CD14-positive monocyte (primary cell): ENCODE results near the gene CREBBP. TPM values are rescaled to one million over a fixed set of nuclear protein-coding genes. Genes with fewer than 3 reads are reported as not detected.

Experiments used
- DNase-seq, 3 donors: peaks; one replicate each; pipeline ENCODE4 v3.0.0-alpha.2; 2011 to 2022
- H2AFZ ChIP-seq: 2 replicates; pipeline ENCODE4 v1.6.0; 2012; ENCODE audit warnings: mild to moderate bottlenecking, low read depth, low read length, inconsistent platforms; ENCODE audit not compliant: insufficient read depth, poor library complexity, severe bottlenecking
- H3K27ac ChIP-seq, 2 donors: 1 replicate in 1 of 2; 2 replicates in 1 of 2; pipeline ENCODE4 v1.5.1; 2012 to 2013; ENCODE audit warnings: low read length in 2 of 2, control low read depth in 1 of 2, inconsistent platforms in 1 of 2, low read depth in 1 of 2, mild to moderate bottlenecking in 1 of 2
- H3K27me3 ChIP-seq, 2 donors: one replicate each; pipeline versions ENCODE4 v1.6.0 to v1.6.1; 2011 to 2013; ENCODE audit warnings: low read length in 2 of 2; ENCODE audit not compliant: control insufficient read depth in 2 of 2, insufficient read depth in 2 of 2
- H3K36me3 ChIP-seq, 2 donors: replicated peaks in 1 of 2; 1 replicate in 1 of 2; 2 replicates in 1 of 2; pipeline versions ENCODE4 v1.5.1 to v1.6.1; 2012 to 2013; ENCODE audit warnings: low read length in 2 of 2, control low read depth in 1 of 2, inconsistent platforms in 1 of 2, mild to moderate bottlenecking in 1 of 2; ENCODE audit not compliant: insufficient read depth in 2 of 2, control insufficient read depth in 1 of 2
- H3K4me1 ChIP-seq, 2 donors: 1 replicate in 1 of 2; 2 replicates in 1 of 2; pipeline versions ENCODE4 v1.5.1 to v1.6.1; 2012 to 2013; ENCODE audit warnings: low read length in 2 of 2, control low read depth in 1 of 2, inconsistent platforms in 1 of 2, mild to moderate bottlenecking in 1 of 2, moderate library complexity in 1 of 2; ENCODE audit not compliant: insufficient read depth in 2 of 2, control insufficient read depth in 1 of 2
- H3K4me2 ChIP-seq: replicated peaks from 2 replicates; pipeline ENCODE3; 2012; ENCODE audit warnings: low read length, moderate library complexity, mild to moderate bottlenecking; ENCODE audit not compliant: poor library complexity, severe bottlenecking; ENCODE audit errors: extremely low read depth
- H3K4me3 ChIP-seq, 3 experiments: fragments of 200-600 bp in 1 of 3; sonication (generic) in 1 of 3; replicated peaks in 1 of 3; 1 replicate in 2 of 3; 2 replicates in 1 of 3; pipeline ENCODE4 v1.5.1; 2011 to 2013; ENCODE audit warnings: low read length in 3 of 3, mild to moderate bottlenecking in 3 of 3, control low read depth in 2 of 3, low read depth in 2 of 3, inconsistent platforms in 1 of 3, moderate library complexity in 1 of 3
- H3K79me2 ChIP-seq: 2 replicates; pipeline ENCODE4 v1.6.0; 2012; ENCODE audit warnings: mild to moderate bottlenecking, control low read depth, inconsistent platforms, low read length, moderate library complexity; ENCODE audit not compliant: insufficient read depth
- H3K9ac ChIP-seq: 2 replicates; pipeline ENCODE4 v1.6.0; 2017; ENCODE audit warnings: low read length, mild to moderate bottlenecking; ENCODE audit not compliant: insufficient read depth, poor library complexity, severe bottlenecking
- H3K9me3 ChIP-seq, 2 donors: replicated peaks in 1 of 2; 1 replicate in 1 of 2; 2 replicates in 1 of 2; pipeline versions ENCODE4 v1.5.1 to v1.6.1; 2012 to 2013; ENCODE audit warnings: low read length in 2 of 2, control low read depth in 1 of 2; ENCODE audit not compliant: control insufficient read depth in 1 of 2, insufficient read depth in 1 of 2
- H4K20me1 ChIP-seq: 2 replicates; pipeline ENCODE4 v1.6.0; 2012; ENCODE audit warnings: mild to moderate bottlenecking, low read length, control low read depth, moderate library complexity; ENCODE audit not compliant: insufficient read depth
- H3K27ac Mint-ChIP-seq, 7 donors: one replicate each; pipeline ENCODE4 v1.8.0; 2020; ENCODE audit warnings: mild to moderate bottlenecking in 7 of 7, mixed read lengths in 7 of 7, moderate library complexity in 6 of 7, inconsistent platforms in 2 of 7
- H3K27me3 Mint-ChIP-seq, 3 donors: one replicate each; pipeline ENCODE4 v1.8.0; 2021 to 2022; ENCODE audit warnings: low read depth in 3 of 3, mild to moderate bottlenecking in 3 of 3, mixed read lengths in 3 of 3, moderate library complexity in 3 of 3, inconsistent platforms in 1 of 3
- H3K36me3 Mint-ChIP-seq, 2 donors: one replicate each; pipeline ENCODE4 v1.8.0; 2020; ENCODE audit warnings: mixed read lengths in 2 of 2, inconsistent platforms in 1 of 2, mild to moderate bottlenecking in 1 of 2
- H3K4me1 Mint-ChIP-seq: one replicate; pipeline ENCODE4 v1.8.0; 2020; ENCODE audit warnings: mild to moderate bottlenecking, mixed read lengths
- H3K4me3 Mint-ChIP-seq, 2 donors: one replicate each; pipeline ENCODE4 v1.8.0; 2020; ENCODE audit warnings: mild to moderate bottlenecking in 2 of 2, mixed read lengths in 2 of 2, moderate library complexity in 1 of 2
- H3K9me3 Mint-ChIP-seq, 7 donors: one replicate each; pipeline ENCODE4 v1.8.0; 2020 to 2022; ENCODE audit warnings: mixed read lengths in 7 of 7, mild to moderate bottlenecking in 6 of 7, moderate library complexity in 6 of 7, inconsistent platforms in 2 of 7
- WGBS: methylation state at CpG from one replicate; pipeline ENCODE4 v1.1.5; 2013; ENCODE audit warnings: missing lambda C conversion rate; ENCODE audit not compliant: insufficient coverage; 5-methylcytosine and 5-hydroxymethylcytosine counted together
- intact Hi-C, 2 donors: fragments of 100-400 bp; cut with micrococcal nuclease; formaldehyde crosslinking; loops; one replicate each; pipeline versions ENCODE4 v1.15.0 to v1.15.1; 2023
- polyA plus RNA-seq, 3 donors: library from polyadenylated mRNA; depleted of rRNA in 1 of 3; unstranded in 2 of 3; stranded (reverse) in 1 of 3; fragments of 300-500 nt in 2 of 3; fragments of >200 nt in 1 of 3; fragmentation: Illumina TruSeq in 2 of 3; gene quantifications; 1 replicate in 2 of 3; 2 replicates in 1 of 3; pipeline ENCODE4 v1.2.3, GENCODE V29; 2012 to 2021
- TF ChIP-seq, protein P1 (sequence below): fragments of 200-600 bp; IDR thresholded peaks from one replicate; pipeline ENCODE4 v1.8.0; 2022; ENCODE audit warnings: antibody characterized with exemption, mild to moderate bottlenecking

The CREBBP gene
- polyA plus RNA-seq, 3 donors, result 2.1 to 26.9 (median 6.2) TPM

DNA sequence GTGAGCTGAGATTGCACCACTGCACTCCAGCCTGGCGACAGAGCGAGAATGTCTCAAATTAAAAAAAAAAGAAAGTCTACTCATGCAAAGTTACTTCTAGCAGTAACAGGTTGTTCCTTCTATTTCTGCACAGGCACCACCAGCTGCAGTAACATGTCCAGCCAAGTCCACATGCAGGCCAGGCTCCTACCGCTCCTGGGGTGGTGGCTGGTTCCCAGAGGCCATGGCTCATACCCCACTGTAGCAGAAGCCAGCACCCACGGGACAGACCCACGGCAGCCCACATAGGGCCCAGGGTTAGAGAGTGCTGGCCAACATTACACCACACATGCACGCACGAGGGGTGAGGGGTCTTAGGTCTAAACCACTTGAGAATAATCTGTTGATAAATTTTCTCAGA, 136.5 kb downstream of the CREBBP start:
- Mint-ChIP-seq H3K9me3 (no peaks in the 10 kb centered on the region), H3K27ac (no peak overlapping the region)

DNA sequence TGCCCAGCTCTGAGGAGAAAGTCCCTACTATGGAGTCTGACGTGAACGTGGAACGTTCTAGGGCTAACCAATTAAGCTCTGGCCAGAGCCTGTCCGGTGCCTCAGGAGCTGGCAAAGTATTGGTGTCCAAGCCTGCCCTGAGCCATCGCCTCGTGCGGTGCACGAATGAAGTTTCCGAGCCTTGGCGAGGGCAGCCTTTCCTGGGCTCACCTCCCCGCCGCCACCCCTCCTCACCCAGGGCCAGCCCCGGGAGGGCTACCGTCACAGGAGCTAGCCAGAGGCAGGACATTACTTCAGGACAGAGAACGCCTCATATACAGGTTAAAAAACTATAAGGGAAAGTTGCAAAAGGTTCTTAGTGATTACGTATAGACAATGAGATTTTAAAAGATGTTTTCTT, 139.6 kb downstream of the CREBBP start:
- Mint-ChIP-seq H3K27ac (no peak overlapping the region), H3K27me3 (peaks cover 0 to 3% (median 0%) of the 10 kb centered on the region in 3 donors), H3K4me1 (no peaks in the 10 kb centered on the region), H3K36me3 (peaks cover 88 to 100% of the 10 kb centered on the region in 2 donors), H3K4me3 (no peak overlapping the region), H3K9me3 (peaks cover 0 to under 1% (median 0%) of the 10 kb centered on the region in 7 donors)
- TF ChIP-seq, protein P1, sequence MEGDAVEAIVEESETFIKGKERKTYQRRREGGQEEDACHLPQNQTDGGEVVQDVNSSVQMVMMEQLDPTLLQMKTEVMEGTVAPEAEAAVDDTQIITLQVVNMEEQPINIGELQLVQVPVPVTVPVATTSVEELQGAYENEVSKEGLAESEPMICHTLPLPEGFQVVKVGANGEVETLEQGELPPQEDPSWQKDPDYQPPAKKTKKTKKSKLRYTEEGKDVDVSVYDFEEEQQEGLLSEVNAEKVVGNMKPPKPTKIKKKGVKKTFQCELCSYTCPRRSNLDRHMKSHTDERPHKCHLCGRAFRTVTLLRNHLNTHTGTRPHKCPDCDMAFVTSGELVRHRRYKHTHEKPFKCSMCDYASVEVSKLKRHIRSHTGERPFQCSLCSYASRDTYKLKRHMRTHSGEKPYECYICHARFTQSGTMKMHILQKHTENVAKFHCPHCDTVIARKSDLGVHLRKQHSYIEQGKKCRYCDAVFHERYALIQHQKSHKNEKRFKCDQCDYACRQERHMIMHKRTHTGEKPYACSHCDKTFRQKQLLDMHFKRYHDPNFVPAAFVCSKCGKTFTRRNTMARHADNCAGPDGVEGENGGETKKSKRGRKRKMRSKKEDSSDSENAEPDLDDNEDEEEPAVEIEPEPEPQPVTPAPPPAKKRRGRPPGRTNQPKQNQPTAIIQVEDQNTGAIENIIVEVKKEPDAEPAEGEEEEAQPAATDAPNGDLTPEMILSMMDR, result no peak
- 97% methylated on average over 14 of the region's 16 CpGs for WGBS
- no peak overlapping the region for H3K27ac ChIP-seq
- H3K9me3 ChIP-seq, result no peaks in the 10 kb centered on the region
- no peak overlapping the region for H3K9ac ChIP-seq
- H3K4me3 ChIP-seq, result no peak overlapping the region
- peaks cover 93% of the 10 kb centered on the region for H4K20me1 ChIP-seq
- no peak for DNase-seq
- H3K4me2 ChIP-seq, result no peak overlapping the region
- H3K79me2 ChIP-seq, result no peaks in the 10 kb centered on the region
- no peaks in the 10 kb centered on the region for H3K27me3 ChIP-seq
- intact Hi-C loops, result loop anchor here in 1 of 2 donors (10.0 kb wide), 1 partner anchor 64 kb away; no protein-coding TSS in a partner anchor
- no peaks in the 10 kb centered on the region for H3K4me1 ChIP-seq
- H2AFZ ChIP-seq, result no peak overlapping the region
- peaks cover 96 to 100% of the 10 kb centered on the region in 2 donors for H3K36me3 ChIP-seq

More for the DNA sequence above, 136.5 kb downstream of the CREBBP start:
- no peak for DNase-seq
- no peaks in the 10 kb centered on the region for H3K4me1 ChIP-seq
- no peak overlapping the region for H3K9ac ChIP-seq
- no peak overlapping the region for H3K4me2 ChIP-seq
- no peak overlapping the region for H2AFZ ChIP-seq
- no peak overlapping the region for H3K4me3 ChIP-seq
- no peak overlapping the region for H3K27ac ChIP-seq
- H3K79me2 ChIP-seq, result no peaks in the 10 kb centered on the region
- Mint-ChIP-seq H3K36me3 (peaks cover 84 to 100% of the 10 kb centered on the region in 2 donors), H3K4me3 (no peak overlapping the region), H3K27me3 (no peaks in the 10 kb centered on the region), H3K4me1 (no peaks in the 10 kb centered on the region)
- peaks cover 90 to 99% of the 10 kb centered on the region in 2 donors for H3K36me3 ChIP-seq
- 100% methylated on average over 1 of the region's 7 CpGs for WGBS
- H3K27me3 ChIP-seq, result no peaks in the 10 kb centered on the region
- intact Hi-C loops, result loop anchor here in 1 of 2 donors (10.0 kb wide), 1 partner anchor 61 kb away; no protein-coding TSS in a partner anchor
- no peaks in the 10 kb centered on the region for H3K9me3 ChIP-seq
- H4K20me1 ChIP-seq, result peaks cover 94% of the 10 kb centered on the region
- TF ChIP-seq, protein P1, result no peak
